Stomach (tissue), 9 donors: Measurements from ENCODE around the gene SIGLEC11. TPM values are rescaled to one million over a fixed set of nuclear protein-coding genes. Genes with fewer than 3 reads are reported as not detected.
"Not testable (repeated sequence)": the region's sequence is repeated elsewhere in the genome, so short reads cannot be mapped to it uniquely, and the experiment has no call there.

ENCODE experiments used
- DNase-seq, 2 donors: peaks; one replicate each; pipeline versions ENCODE4 v3.0.0 to v3.0.0-alpha.2; 2013 to 2019
- H3K27ac ChIP-seq, 5 donors: fragments of 200-600 bp in 4 of 5; sonication (generic) in 4 of 5; one replicate each; pipeline ENCODE4 v1.5.1; 2013 to 2019; ENCODE audit warnings: mild to moderate bottlenecking in 1 of 5, moderate library complexity in 1 of 5
- H3K27me3 ChIP-seq, 3 donors: fragments of 200-600 bp; sonication (generic); one replicate each; pipeline ENCODE4 v1.5.1; 2017 to 2019; ENCODE audit warnings: mixed run types in 1 of 3
- H3K36me3 ChIP-seq, 4 donors: fragments of 200-600 bp; sonication (generic); 1 replicate in 3 of 4; 2 replicates in 1 of 4; pipeline ENCODE4 v1.5.1; 2016 to 2019
- H3K4me1 ChIP-seq, 4 donors: fragments of 200-600 bp; sonication (generic); one replicate each; pipeline ENCODE4 v1.5.1; 2016 to 2019
- H3K4me3 ChIP-seq, 4 donors: fragments of 200-600 bp; sonication (generic) in 3 of 4; one replicate each; pipeline ENCODE4 v1.5.1; 2016 to 2019; ENCODE audit warnings: mild to moderate bottlenecking in 1 of 4
- H3K9me3 ChIP-seq, 4 donors: fragments of 200-600 bp; sonication (generic); one replicate each; pipeline ENCODE4 v1.5.1; 2016 to 2019
- EP300 ChIP-seq: sonication (generic); formaldehyde crosslinking; IDR thresholded peaks from one replicate; pipeline ENCODE4 v1.6.1; 2017; ENCODE audit warnings: antibody characterized with exemption
- POLR2A ChIP-seq, 4 donors: fragments of 450-650 bp; IDR thresholded peaks; one replicate each; pipeline ENCODE4 v1.6.1; 2016; ENCODE audit warnings: antibody characterized with exemption in 4 of 4, control low read depth in 2 of 4, mild to moderate bottlenecking in 1 of 4, moderate library complexity in 1 of 4
- POLR2AphosphoS5 ChIP-seq, 3 donors: sonication (generic); formaldehyde crosslinking; IDR thresholded peaks; one replicate each; pipeline ENCODE4 v1.6.1; 2016; ENCODE audit warnings: antibody characterized with exemption in 3 of 3
- WGBS, 5 donors: extraction: QIAGEN DNeasy Blood & Tissue Kit in 3 of 5; methylation state at CpG; one replicate each; pipeline versions ENCODE4 v1.1.5 to v1.1.7; 2013 to 2018; 5-methylcytosine and 5-hydroxymethylcytosine counted together
- intact Hi-C: fragments of 100-400 bp; cut with DNase I; formaldehyde crosslinking; loops from one replicate; pipeline ENCODE4 v1.15.1; 2023; ENCODE audit warnings: low total_unique reads
- polyA plus RNA-seq, 3 donors: library from polyadenylated mRNA; stranded (reverse); fragments of 200-250 nt; gene quantifications; one replicate each; pipeline ENCODE4 v1.2.3, GENCODE V29; 2013
- total RNA-seq, 5 donors: library from RNA; depleted of rRNA; stranded (reverse); fragments of >200 nt; gene quantifications; one replicate each; pipeline versions ENCODE4 v1.1.0 to v1.2.3, GENCODE V29; 2014 to 2016
- TF ChIP-seq, protein P1 (sequence below), 7 experiments: fragments of 450-650 bp in 4 of 7; fragments of 200-600 bp in 3 of 7; sonication (generic) in 3 of 7; IDR thresholded peaks; one replicate each; pipeline ENCODE4 v1.5.1; 2016 to 2019; ENCODE audit warnings: antibody characterized with exemption in 7 of 7, control low read depth in 2 of 7, mild to moderate bottlenecking in 1 of 7
- donor health status: healthy with polysubstance abuse.
- donor health status: Bipolar disorder and iron deficiency.
- donor health status: healthy.

SIGLEC11 gene
- total and polyA plus RNA-seq, 8 donors = 0.29 to 103 (median 34.6) TPM

DNA sequence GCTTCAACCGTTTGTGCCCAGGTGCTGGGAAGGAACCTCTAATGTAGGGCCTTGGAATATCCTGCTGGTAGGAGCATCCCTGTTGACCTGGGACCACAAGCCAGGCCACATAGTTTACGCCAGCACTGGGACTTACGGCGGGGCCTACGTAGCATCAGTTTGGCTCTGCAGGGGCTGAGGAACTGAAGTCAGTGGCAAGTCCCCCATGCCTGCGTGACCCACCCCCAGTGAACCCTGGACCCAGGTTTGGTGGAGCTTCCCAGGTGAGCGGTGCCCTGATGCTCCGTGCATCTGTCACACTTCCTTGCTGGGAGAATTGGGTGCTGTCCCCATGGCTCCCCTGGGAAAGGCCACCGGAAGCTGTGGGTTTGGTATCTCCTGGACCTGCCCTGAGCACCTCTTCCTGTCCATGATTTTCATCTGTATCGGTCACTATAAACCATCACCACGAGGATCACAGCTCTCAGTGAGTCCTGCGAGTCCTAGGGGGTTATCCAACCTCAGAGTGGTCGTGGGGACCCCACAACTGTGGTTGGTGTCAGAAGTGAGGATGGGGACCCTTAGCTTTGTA is 9.9 kb downstream of the SIGLEC11 start:
- peaks cover 12 to 41% (median 27%) of the 10 kb centered on the region in 4 donors for H3K4me1 ChIP-seq
- H3K36me3 ChIP-seq = no peaks in the 10 kb centered on the region
- no peak overlapping the region for H3K27ac ChIP-seq
- DNase-seq = no peak
- intact Hi-C loops = no loop called here
- 86 to 89% (median 87%) methylated on average over 12 to 13 of the region's 13 CpGs for WGBS, 5 donors
- no peak for TF ChIP-seq EP300
- TF ChIP-seq, protein P1, sequence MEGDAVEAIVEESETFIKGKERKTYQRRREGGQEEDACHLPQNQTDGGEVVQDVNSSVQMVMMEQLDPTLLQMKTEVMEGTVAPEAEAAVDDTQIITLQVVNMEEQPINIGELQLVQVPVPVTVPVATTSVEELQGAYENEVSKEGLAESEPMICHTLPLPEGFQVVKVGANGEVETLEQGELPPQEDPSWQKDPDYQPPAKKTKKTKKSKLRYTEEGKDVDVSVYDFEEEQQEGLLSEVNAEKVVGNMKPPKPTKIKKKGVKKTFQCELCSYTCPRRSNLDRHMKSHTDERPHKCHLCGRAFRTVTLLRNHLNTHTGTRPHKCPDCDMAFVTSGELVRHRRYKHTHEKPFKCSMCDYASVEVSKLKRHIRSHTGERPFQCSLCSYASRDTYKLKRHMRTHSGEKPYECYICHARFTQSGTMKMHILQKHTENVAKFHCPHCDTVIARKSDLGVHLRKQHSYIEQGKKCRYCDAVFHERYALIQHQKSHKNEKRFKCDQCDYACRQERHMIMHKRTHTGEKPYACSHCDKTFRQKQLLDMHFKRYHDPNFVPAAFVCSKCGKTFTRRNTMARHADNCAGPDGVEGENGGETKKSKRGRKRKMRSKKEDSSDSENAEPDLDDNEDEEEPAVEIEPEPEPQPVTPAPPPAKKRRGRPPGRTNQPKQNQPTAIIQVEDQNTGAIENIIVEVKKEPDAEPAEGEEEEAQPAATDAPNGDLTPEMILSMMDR (IDR thresholded peaks at IDR 0.05) = no peak
- no peak for TF ChIP-seq POLR2AphosphoS5 (IDR thresholded peaks at IDR 0.05)
- no peak for TF ChIP-seq POLR2A (IDR thresholded peaks at IDR 0.05)
- H3K4me3 ChIP-seq = no peak overlapping the region
- H3K9me3 ChIP-seq = no peaks in the 10 kb centered on the region
- peaks cover 0 to 35% (median 0%) of the 10 kb centered on the region in 3 donors for H3K27me3 ChIP-seq

DNA sequence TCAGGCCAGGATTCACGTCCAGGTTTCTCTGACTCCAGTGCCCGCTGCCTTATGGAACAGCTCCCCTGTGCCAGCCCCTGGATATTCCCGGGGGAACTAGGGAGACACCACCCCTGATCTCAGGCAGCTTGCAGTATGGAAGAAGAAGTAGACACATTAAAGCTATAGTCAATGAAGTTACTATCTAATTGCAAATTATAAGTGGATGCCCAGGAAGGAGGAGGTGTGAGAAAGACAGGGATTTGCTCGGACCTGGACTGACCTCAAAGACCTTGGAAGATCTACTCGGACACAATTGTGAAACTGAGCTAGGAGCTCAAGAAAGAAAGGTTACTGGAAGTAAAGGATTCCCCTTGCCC is 10.4 kb downstream of the SIGLEC11 start:
- H3K4me1 ChIP-seq = peaks cover 12 to 39% (median 26%) of the 10 kb centered on the region in 4 donors
- 74 to 89% (median 85%) methylated on average over 5 of the region's 5 CpGs for WGBS, 5 donors
- no peaks in the 10 kb centered on the region for H3K9me3 ChIP-seq
- no peaks in the 10 kb centered on the region for H3K36me3 ChIP-seq
- no peak for DNase-seq
- H3K27ac ChIP-seq = no peak overlapping the region
- no peak overlapping the region for H3K4me3 ChIP-seq
- H3K27me3 ChIP-seq = peaks cover 0 to 35% (median 0%) of the 10 kb centered on the region in 3 donors
- intact Hi-C loops = no loop called here
- TF ChIP-seq POLR2AphosphoS5 (IDR thresholded peaks at IDR 0.05) (no peak), POLR2A (IDR thresholded peaks at IDR 0.05) (no peak), EP300 (no peak)
- TF ChIP-seq, protein P1 (IDR thresholded peaks at IDR 0.05) = no peak

DNA sequence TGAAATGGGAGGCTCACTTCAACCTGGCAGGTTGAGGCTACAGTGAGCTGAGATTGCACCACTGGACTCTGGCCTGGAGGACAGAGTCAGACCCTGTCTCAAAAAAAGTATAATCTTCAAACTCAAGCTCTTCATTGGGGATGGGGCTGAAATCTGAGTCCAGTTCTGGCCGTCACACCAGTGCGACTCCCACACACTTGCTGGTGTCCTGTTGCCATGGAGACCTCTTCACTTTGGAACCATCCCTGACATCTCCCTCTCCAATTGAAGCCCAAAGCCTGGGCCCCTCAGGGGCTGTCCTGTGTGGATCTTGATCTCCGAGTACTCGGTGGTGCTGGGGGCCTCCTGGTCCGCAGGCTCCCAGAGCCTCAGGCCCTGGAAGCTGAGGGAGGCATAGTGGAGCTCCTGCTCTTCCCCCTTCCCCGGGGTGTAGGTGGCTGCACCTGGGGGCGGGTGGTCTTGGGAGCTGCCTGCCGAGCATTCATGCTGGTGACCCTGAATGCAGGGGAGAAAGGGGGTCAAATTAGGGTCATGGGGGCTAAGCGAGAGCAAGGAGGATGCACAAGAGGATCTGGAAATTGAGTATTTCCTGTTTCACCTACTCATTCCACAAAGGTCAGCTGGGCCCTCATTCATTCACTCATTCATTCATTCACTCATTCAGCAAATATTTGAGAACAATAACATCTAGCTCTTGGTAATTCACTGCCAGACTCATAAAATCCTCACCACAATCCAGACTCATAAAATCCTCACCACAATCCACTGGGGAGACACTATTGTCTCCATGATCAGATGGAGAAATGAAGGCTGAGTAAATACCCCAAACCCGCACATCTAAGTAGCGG is 11.0 kb downstream of the SIGLEC11 start:
- Histone ChIP-seq H3K4me1 (peaks cover 9 to 32% (median 22%) of the 10 kb centered on the region in 4 donors), H3K4me3 (no peak overlapping the region), H3K9me3 (no peaks in the 10 kb centered on the region), H3K27me3 (peaks cover 0 to 35% (median 0%) of the 10 kb centered on the region in 3 donors), H3K36me3 (no peaks in the 10 kb centered on the region), H3K27ac (no peak overlapping the region)
- 71 to 85% (median 77%) methylated on average over 10 to 11 of the region's 11 CpGs for WGBS, 5 donors
- no peak for TF ChIP-seq EP300
- no peak for TF ChIP-seq POLR2A (IDR thresholded peaks at IDR 0.05)
- TF ChIP-seq, protein P1 (IDR thresholded peaks at IDR 0.05) = no peak
- no peak for TF ChIP-seq POLR2AphosphoS5 (IDR thresholded peaks at IDR 0.05)
- DNase-seq = no peak
- intact Hi-C loops = no loop called here

DNA sequence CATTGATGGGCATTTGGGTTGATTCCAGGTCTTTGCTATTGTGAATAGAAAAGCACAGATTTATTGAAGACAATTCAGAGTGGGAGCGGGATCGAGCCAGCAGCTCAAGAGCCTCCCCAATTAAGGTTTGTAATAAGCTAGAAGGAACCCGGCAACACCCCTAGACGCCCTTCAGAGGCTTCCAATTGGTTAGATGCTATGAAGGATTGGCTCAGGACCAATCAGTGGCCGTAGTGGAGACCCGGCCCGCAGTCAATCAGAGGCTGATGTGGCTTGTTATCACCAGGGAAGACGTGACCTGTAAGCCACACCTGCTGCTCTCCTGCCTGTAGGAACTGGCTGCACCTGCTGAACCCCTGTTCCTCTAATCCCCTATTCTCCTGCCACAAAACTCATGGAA is 14.6 kb downstream of the SIGLEC11 start:
- intact Hi-C loops = no loop called here
- TF ChIP-seq POLR2A (IDR thresholded peaks at IDR 0.05) (no peak), EP300 (no peak), POLR2AphosphoS5 (IDR thresholded peaks at IDR 0.05) (no peak)
- TF ChIP-seq, protein P1 (IDR thresholded peaks at IDR 0.05) = no peak
- Histone ChIP-seq H3K4me1 (no peaks in the 10 kb centered on the region), H3K9me3 (no peaks in the 10 kb centered on the region), H3K36me3 (no peaks in the 10 kb centered on the region), H3K4me3 (no peak overlapping the region), H3K27ac (no peak overlapping the region), H3K27me3 (peaks cover 0 to 29% (median 0%) of the 10 kb centered on the region in 3 donors)
- WGBS, 5 donors = 71 to 80% (median 75%) methylated on average over 7 to 8 of the region's 8 CpGs
- no peak for DNase-seq

DNA sequence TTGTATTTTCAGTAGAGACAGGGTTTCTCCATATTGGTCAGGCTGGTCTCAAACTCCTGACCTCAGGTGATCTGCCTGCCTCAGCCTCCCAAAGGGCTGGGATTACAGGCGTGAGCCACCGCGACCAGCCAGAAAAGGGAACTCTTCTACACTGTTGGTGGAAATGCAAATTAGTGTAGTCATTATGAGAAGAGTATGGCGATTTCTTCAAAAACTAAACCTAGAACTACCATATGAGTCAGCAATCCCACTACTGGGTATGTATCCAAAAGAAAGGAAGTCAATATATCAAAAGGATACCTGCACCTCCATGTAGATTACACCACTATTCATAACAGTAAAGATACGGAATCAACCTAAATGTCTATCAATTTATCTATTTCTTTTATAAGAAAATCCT is 16.4 kb downstream of the SIGLEC11 start:
- 75 to 85% (median 80%) methylated on average over 5 of the region's 5 CpGs for WGBS, 5 donors
- H3K9me3 ChIP-seq, intact Hi-C loops, DNase-seq, H3K27ac ChIP-seq, H3K4me1 ChIP-seq, H3K36me3 ChIP-seq, H3K4me3 ChIP-seq: not testable (repeated sequence)
- peaks cover 0 to 22% (median 0%) of the 10 kb centered on the region in 3 donors for H3K27me3 ChIP-seq
